Esophagus squamous epithelium (tissue), 4 donors: ENCODE measurements around the gene ABHD11.

ENCODE experiments used
- POLR2A ChIP-seq, 4 donors: fragments of 450-650 bp; IDR thresholded peaks; one replicate each; pipeline ENCODE4 v1.6.1; 2017; ENCODE audit warnings: antibody characterized with exemption in 4 of 4, mild to moderate bottlenecking in 4 of 4, moderate library complexity in 3 of 4
- TF ChIP-seq, protein P1 (sequence below), 6 experiments: fragments of 450-650 bp in 4 of 6; fragments of 200-600 bp in 2 of 6; sonication (generic) in 2 of 6; IDR thresholded peaks; one replicate each; pipeline ENCODE4 v1.5.1; 2016 to 2019; ENCODE audit warnings: antibody characterized with exemption in 6 of 6, mild to moderate bottlenecking in 4 of 6, moderate library complexity in 4 of 6

DNA sequence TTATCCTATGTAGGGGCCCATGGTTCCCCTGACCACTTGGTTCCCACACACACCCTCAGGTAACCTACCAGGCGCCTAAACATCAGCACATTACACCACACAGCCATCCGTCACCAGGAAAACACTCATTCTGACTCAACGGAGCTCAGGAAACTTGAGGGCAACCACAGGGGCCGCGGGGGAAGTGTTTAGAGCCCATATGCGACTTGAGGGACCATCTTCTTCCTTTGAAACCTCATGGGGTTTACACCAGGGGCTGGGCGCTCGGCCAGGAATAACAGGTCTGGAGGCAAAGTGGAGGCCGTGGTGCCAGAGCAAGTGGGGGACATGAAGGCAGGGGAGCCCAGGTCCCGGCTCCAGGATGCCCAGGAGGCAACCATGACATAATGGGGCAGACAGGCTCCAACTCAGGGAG, 20.6 kb downstream of the ABHD11 start:
- TF ChIP-seq, protein P1, sequence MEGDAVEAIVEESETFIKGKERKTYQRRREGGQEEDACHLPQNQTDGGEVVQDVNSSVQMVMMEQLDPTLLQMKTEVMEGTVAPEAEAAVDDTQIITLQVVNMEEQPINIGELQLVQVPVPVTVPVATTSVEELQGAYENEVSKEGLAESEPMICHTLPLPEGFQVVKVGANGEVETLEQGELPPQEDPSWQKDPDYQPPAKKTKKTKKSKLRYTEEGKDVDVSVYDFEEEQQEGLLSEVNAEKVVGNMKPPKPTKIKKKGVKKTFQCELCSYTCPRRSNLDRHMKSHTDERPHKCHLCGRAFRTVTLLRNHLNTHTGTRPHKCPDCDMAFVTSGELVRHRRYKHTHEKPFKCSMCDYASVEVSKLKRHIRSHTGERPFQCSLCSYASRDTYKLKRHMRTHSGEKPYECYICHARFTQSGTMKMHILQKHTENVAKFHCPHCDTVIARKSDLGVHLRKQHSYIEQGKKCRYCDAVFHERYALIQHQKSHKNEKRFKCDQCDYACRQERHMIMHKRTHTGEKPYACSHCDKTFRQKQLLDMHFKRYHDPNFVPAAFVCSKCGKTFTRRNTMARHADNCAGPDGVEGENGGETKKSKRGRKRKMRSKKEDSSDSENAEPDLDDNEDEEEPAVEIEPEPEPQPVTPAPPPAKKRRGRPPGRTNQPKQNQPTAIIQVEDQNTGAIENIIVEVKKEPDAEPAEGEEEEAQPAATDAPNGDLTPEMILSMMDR (IDR thresholded peaks at IDR 0.05), result no peak
- no peak for TF ChIP-seq POLR2A (IDR thresholded peaks at IDR 0.05)
